ENCODE measurements around the gene CD79A.

CD79A gene

GRCh38 chr19:41919948-41920712 lies 43.1 kb downstream of the CD79A start:
- FAIRE-seq: no peak
- DNase-seq (ENCODE audit: insufficient read length, low spot score): no peak
- TF ChIP-seq POLR2A (IDR thresholded peaks at IDR 0.05; ENCODE audit: low read depth, low read length): no peak

- no peak for TF ChIP-seq POLR2A (IDR thresholded peaks at IDR 0.05; ENCODE audit: low read depth, low read length)
- FAIRE-seq: no peak
- DNase-seq (ENCODE audit: insufficient read length, low spot score): no peak
These were observed 44.0 kb downstream of the CD79A start for GRCh38 chr19:41920882-41921576.

- no peak for FAIRE-seq
- TF ChIP-seq POLR2A (IDR thresholded peaks at IDR 0.05; ENCODE audit: low read depth, low read length): no peak
- no peak for DNase-seq (ENCODE audit: insufficient read length, low spot score)
These were observed 44.8 kb downstream of the CD79A start for GRCh38 chr19:41921577-41922576.

- no peak for TF ChIP-seq POLR2A (IDR thresholded peaks at IDR 0.05; ENCODE audit: low read depth, low read length)
- DNase-seq (ENCODE audit: insufficient read length, low spot score): no peak
- FAIRE-seq: no peak
These were observed 45.5 kb downstream of the CD79A start for GRCh38 chr19:41922585-41922984.

- no peak for TF ChIP-seq POLR2A (IDR thresholded peaks at IDR 0.05; ENCODE audit: low read depth, low read length)
- FAIRE-seq (no peak), DNase-seq (ENCODE audit: insufficient read length, low spot score) (no peak)
These were observed 46.1 kb downstream of the CD79A start for GRCh38 chr19:41923045-41923788.

- no peak for TF ChIP-seq POLR2A (IDR thresholded peaks at IDR 0.05; ENCODE audit: low read depth, low read length)
- no peak for FAIRE-seq
These were observed 47.4 kb downstream of the CD79A start for GRCh38 chr19:41924151-41925145.

GRCh38 chr19:41925208-41926003 lies 48.3 kb downstream of the CD79A start:
- no peak for TF ChIP-seq POLR2A (IDR thresholded peaks at IDR 0.05; ENCODE audit: low read depth, low read length)
- DNase-seq (ENCODE audit: insufficient read length, low spot score) (no peak), FAIRE-seq (no peak)

More at GRCh38 chr19:41924151-41925145, 47.4 kb downstream of the CD79A start:
- DNase-seq (ENCODE audit: insufficient read length, low spot score): no peak

- FAIRE-seq (no peak), DNase-seq (ENCODE audit: insufficient read length, low spot score) (no peak)
- no peak for TF ChIP-seq POLR2A (IDR thresholded peaks at IDR 0.05; ENCODE audit: low read depth, low read length)
These were observed 49.1 kb downstream of the CD79A start for GRCh38 chr19:41926028-41926762.

GRCh38 chr19:41926763-41927496 lies 49.9 kb downstream of the CD79A start:
- FAIRE-seq (no peak), DNase-seq (ENCODE audit: insufficient read length, low spot score) (no peak)
- no peak for TF ChIP-seq POLR2A (IDR thresholded peaks at IDR 0.05; ENCODE audit: low read depth, low read length)

GRCh38 chr19:41927497-41928192 lies 50.6 kb downstream of the CD79A start:
- DNase-seq (ENCODE audit: insufficient read length, low spot score) (no peak), FAIRE-seq (no peak)
- TF ChIP-seq POLR2A (IDR thresholded peaks at IDR 0.05; ENCODE audit: low read depth, low read length): no peak
